ENCODE measurements around the gene CTNNA2. TPM values are rescaled to one million over a fixed set of nuclear protein-coding genes. Genes with fewer than 3 reads are reported as not detected.

CTNNA2 gene
- total RNA-seq, 1 donor from 2014 or later = 2.9 TPM

- Histone ChIP-seq H3K27ac (no peak overlapping the region), H3K4me1 (no peaks in the 10 kb centered on the region), H3K36me3 (no peaks in the 10 kb centered on the region), H3K4me3 (no peak overlapping the region), H3K27me3 (no peaks in the 10 kb centered on the region), H3K9me3 (no peaks in the 10 kb centered on the region)
- intact Hi-C loops (cut with DNase I) = no loop called here
- no peak for DNase-seq (ENCODE audit: extremely low spot score in 2 of 2)
- TF ChIP-seq CTCF (IDR thresholded peaks at IDR 0.05) (no peak), POLR2A (IDR thresholded peaks at IDR 0.05) (no peak), POLR2AphosphoS5 (IDR thresholded peaks at IDR 0.05; ENCODE audit: insufficient read depth in 1 of 2, low read depth in 1 of 2) (no peak)
Measured at GRCh38 chr2:80482276-80482675, 969.4 kb downstream of the CTNNA2 start.

GRCh38 chr2:80489717-80490116 is 976.9 kb downstream of the CTNNA2 start:
- Histone ChIP-seq H3K9me3 (no peaks in the 10 kb centered on the region), H3K27ac (no peak overlapping the region), H3K4me3 (no peak overlapping the region), H3K27me3 (no peaks in the 10 kb centered on the region), H3K36me3 (no peaks in the 10 kb centered on the region), H3K4me1 (no peaks in the 10 kb centered on the region)
- no peak for DNase-seq (ENCODE audit: extremely low spot score in 2 of 2)
- intact Hi-C loops (cut with DNase I) = no loop called here
- TF ChIP-seq POLR2AphosphoS5 (IDR thresholded peaks at IDR 0.05; ENCODE audit: insufficient read depth in 1 of 2, low read depth in 1 of 2) = no peak
- TF ChIP-seq CTCF (IDR thresholded peaks at IDR 0.05) = no peak
- TF ChIP-seq POLR2A (IDR thresholded peaks at IDR 0.05) = no peak

GRCh38 chr2:80490964-80491363 is 978.1 kb downstream of the CTNNA2 start:
- Histone ChIP-seq H3K4me1 (no peaks in the 10 kb centered on the region), H3K36me3 (no peaks in the 10 kb centered on the region), H3K27ac (no peak overlapping the region), H3K9me3 (no peaks in the 10 kb centered on the region), H3K4me3 (no peak overlapping the region), H3K27me3 (no peaks in the 10 kb centered on the region)
- intact Hi-C loops (cut with DNase I) = no loop called here
- TF ChIP-seq POLR2A (IDR thresholded peaks at IDR 0.05) (no peak), CTCF (IDR thresholded peaks at IDR 0.05) (no peak), POLR2AphosphoS5 (IDR thresholded peaks at IDR 0.05; ENCODE audit: insufficient read depth in 1 of 2, low read depth in 1 of 2) (no peak)
- DNase-seq (ENCODE audit: extremely low spot score in 2 of 2) = no peak

GRCh38 chr2:80496346-80496745 is 983.5 kb downstream of the CTNNA2 start:
- no peaks in the 10 kb centered on the region for H3K9me3 ChIP-seq
- intact Hi-C loops (cut with DNase I) = no loop called here
- TF ChIP-seq POLR2AphosphoS5 (IDR thresholded peaks at IDR 0.05; ENCODE audit: insufficient read depth in 1 of 2, low read depth in 1 of 2) (no peak), CTCF (IDR thresholded peaks at IDR 0.05) (no peak), POLR2A (IDR thresholded peaks at IDR 0.05) (no peak)
- no peak overlapping the region for H3K4me3 ChIP-seq
- no peak overlapping the region for H3K27ac ChIP-seq
- H3K4me1 ChIP-seq = no peaks in the 10 kb centered on the region
- H3K27me3 ChIP-seq = no peaks in the 10 kb centered on the region
- no peaks in the 10 kb centered on the region for H3K36me3 ChIP-seq
- no peak for DNase-seq (ENCODE audit: extremely low spot score in 2 of 2)

GRCh38 chr2:80496775-80497174 is 983.9 kb downstream of the CTNNA2 start:
- no peaks in the 10 kb centered on the region for H3K27me3 ChIP-seq
- H3K36me3 ChIP-seq = no peaks in the 10 kb centered on the region
- no peaks in the 10 kb centered on the region for H3K4me1 ChIP-seq
- intact Hi-C loops (cut with DNase I) = no loop called here
- H3K9me3 ChIP-seq = no peaks in the 10 kb centered on the region
- TF ChIP-seq POLR2A (IDR thresholded peaks at IDR 0.05) = no peak
- no peak for TF ChIP-seq CTCF (IDR thresholded peaks at IDR 0.05)
- no peak for TF ChIP-seq POLR2AphosphoS5 (IDR thresholded peaks at IDR 0.05; ENCODE audit: insufficient read depth in 1 of 2, low read depth in 1 of 2)
- H3K4me3 ChIP-seq = no peak overlapping the region
- no peak for DNase-seq (ENCODE audit: extremely low spot score in 2 of 2)
- no peak overlapping the region for H3K27ac ChIP-seq

Data from vagina (tissue), 2 donors.